Neural crest cell (in vitro differentiated cells): ENCODE data around the gene CAD. TPM values are rescaled to one million over a fixed set of nuclear protein-coding genes. Genes with fewer than 3 reads are reported as not detected.

Experiments
- DNase-seq: peaks from one replicate; pipeline ENCODE4 v3.0.0; 2021; ENCODE audit warnings: low read depth, mixed read lengths, low spot score
- H3K27ac Mint-ChIP-seq: one replicate; pipeline ENCODE4 v1.8.0; 2021; ENCODE audit warnings: mild to moderate bottlenecking, mixed read lengths; ENCODE audit not compliant: unreplicated experiment
- H3K27me3 Mint-ChIP-seq: 2 replicates; pipeline ENCODE4 v1.8.0; 2021; ENCODE audit warnings: low read depth, mild to moderate bottlenecking, mixed read lengths
- H3K36me3 Mint-ChIP-seq: 2 replicates; pipeline ENCODE4 v1.8.0; 2021; ENCODE audit warnings: low read depth, mild to moderate bottlenecking, mixed read lengths
- H3K4me1 Mint-ChIP-seq: 2 replicates; pipeline ENCODE4 v1.8.0; 2021; ENCODE audit warnings: mixed read lengths
- H3K4me3 Mint-ChIP-seq: one replicate; pipeline ENCODE4 v1.8.0; 2021; ENCODE audit warnings: mild to moderate bottlenecking, mixed read lengths
- H3K9me3 Mint-ChIP-seq: 2 replicates; pipeline ENCODE4 v1.8.0; 2021; ENCODE audit warnings: mixed read lengths
- total RNA-seq: library from RNA; stranded (reverse); gene quantifications from 2 replicates; pipeline ENCODE4 v1.2.1, GENCODE V29; 2021
- TF ChIP-seq, protein P1 (sequence below): fragments of 200-600 bp; sonication (generic); conservative IDR thresholded peaks from 2 replicates; pipeline ENCODE4 v1.5.0; 2021; ENCODE audit warnings: antibody characterized with exemption, mild to moderate bottlenecking

CAD gene
- total RNA-seq, 1 donor from 2014 or later = 117 TPM

GRCh38 chr2:27225526-27225925, 8.4 kb downstream of the CAD start:
- no peak overlapping the region for H3K4me3 Mint-ChIP-seq
- no peaks in the 10 kb centered on the region for H3K4me1 Mint-ChIP-seq
- H3K27me3 Mint-ChIP-seq = no peaks in the 10 kb centered on the region
- no peaks in the 10 kb centered on the region for H3K9me3 Mint-ChIP-seq
- DNase-seq = no peak
- peak overlapping the region; percentile 29 for H3K27ac Mint-ChIP-seq
- peaks cover 18% of the 10 kb centered on the region for H3K36me3 Mint-ChIP-seq
- TF ChIP-seq, protein P1, sequence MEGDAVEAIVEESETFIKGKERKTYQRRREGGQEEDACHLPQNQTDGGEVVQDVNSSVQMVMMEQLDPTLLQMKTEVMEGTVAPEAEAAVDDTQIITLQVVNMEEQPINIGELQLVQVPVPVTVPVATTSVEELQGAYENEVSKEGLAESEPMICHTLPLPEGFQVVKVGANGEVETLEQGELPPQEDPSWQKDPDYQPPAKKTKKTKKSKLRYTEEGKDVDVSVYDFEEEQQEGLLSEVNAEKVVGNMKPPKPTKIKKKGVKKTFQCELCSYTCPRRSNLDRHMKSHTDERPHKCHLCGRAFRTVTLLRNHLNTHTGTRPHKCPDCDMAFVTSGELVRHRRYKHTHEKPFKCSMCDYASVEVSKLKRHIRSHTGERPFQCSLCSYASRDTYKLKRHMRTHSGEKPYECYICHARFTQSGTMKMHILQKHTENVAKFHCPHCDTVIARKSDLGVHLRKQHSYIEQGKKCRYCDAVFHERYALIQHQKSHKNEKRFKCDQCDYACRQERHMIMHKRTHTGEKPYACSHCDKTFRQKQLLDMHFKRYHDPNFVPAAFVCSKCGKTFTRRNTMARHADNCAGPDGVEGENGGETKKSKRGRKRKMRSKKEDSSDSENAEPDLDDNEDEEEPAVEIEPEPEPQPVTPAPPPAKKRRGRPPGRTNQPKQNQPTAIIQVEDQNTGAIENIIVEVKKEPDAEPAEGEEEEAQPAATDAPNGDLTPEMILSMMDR = no peak

DNA sequence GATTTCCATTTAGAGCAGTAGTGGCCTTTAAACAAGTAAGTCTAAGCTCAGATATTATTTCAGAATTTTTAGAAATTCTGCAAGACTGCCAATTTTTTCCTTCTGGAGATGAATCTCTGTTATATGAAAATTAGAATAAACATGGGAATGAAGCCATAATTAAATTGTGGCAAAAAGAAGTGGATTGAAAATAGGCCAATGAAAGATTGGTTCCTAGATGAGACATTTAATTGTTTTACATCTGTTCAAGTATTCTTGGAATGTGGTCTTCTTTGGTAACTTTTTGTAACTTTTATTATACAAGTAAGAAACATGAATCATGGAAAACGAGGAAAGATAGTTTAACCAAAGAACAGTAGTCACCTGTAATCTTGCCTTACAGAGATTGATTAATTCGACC, 10.3 kb downstream of the CAD start:
- H3K36me3 Mint-ChIP-seq = peaks cover 13% of the 10 kb centered on the region
- H3K27ac Mint-ChIP-seq = no peak overlapping the region
- TF ChIP-seq, protein P1 = no peak
- DNase-seq = no peak
- H3K4me1 Mint-ChIP-seq = no peaks in the 10 kb centered on the region
- no peak overlapping the region for H3K4me3 Mint-ChIP-seq
- H3K9me3 Mint-ChIP-seq = no peaks in the 10 kb centered on the region
- H3K27me3 Mint-ChIP-seq = no peaks in the 10 kb centered on the region

- Mint-ChIP-seq H3K4me1 (no peaks in the 10 kb centered on the region), H3K27me3 (no peaks in the 10 kb centered on the region), H3K36me3 (peaks cover 10% of the 10 kb centered on the region), H3K4me3 (no peak overlapping the region), H3K9me3 (no peaks in the 10 kb centered on the region), H3K27ac (no peak overlapping the region)
- no peak for DNase-seq
- TF ChIP-seq, protein P1 = no peak
Observed at GRCh38 chr2:27231921-27232320, 14.8 kb downstream of the CAD start.

- H3K27me3 Mint-ChIP-seq = no peaks in the 10 kb centered on the region
- no peaks in the 10 kb centered on the region for H3K4me1 Mint-ChIP-seq
- H3K27ac Mint-ChIP-seq = no peak overlapping the region
- no peak overlapping the region for H3K4me3 Mint-ChIP-seq
- no peak for DNase-seq
- no peaks in the 10 kb centered on the region for H3K9me3 Mint-ChIP-seq
- peaks cover 7% of the 10 kb centered on the region for H3K36me3 Mint-ChIP-seq
- TF ChIP-seq, protein P1 = no peak
Observed at GRCh38 chr2:27233341-27233740, 16.2 kb downstream of the CAD start.

GRCh38 chr2:27236136-27236535, 19.0 kb downstream of the CAD start:
- Mint-ChIP-seq H3K4me3 (no peak overlapping the region), H3K27ac (no peak overlapping the region), H3K4me1 (no peaks in the 10 kb centered on the region), H3K36me3 (peaks cover 12% of the 10 kb centered on the region), H3K9me3 (no peaks in the 10 kb centered on the region), H3K27me3 (no peaks in the 10 kb centered on the region)
- TF ChIP-seq, protein P1 = no peak
- DNase-seq = no peak

- Mint-ChIP-seq H3K27ac (no peak overlapping the region), H3K4me3 (no peak overlapping the region), H3K9me3 (no peaks in the 10 kb centered on the region), H3K36me3 (peaks cover 13% of the 10 kb centered on the region), H3K4me1 (no peaks in the 10 kb centered on the region), H3K27me3 (no peaks in the 10 kb centered on the region)
- no peak for DNase-seq
- TF ChIP-seq, protein P1 = no peak
Observed at GRCh38 chr2:27236626-27237025, 19.5 kb downstream of the CAD start.
